PC-3 (cell line): ENCODE data around the gene UBE2QL1. TPM values are rescaled to one million over a fixed set of nuclear protein-coding genes. Genes with fewer than 3 reads are reported as not detected.

Source experiments
- ATAC-seq: fragments of 200-7000 bp; cut with Tn5 transposase; 2 replicates; pipeline ENCODE4 v1.9.1; 2020; ENCODE audit warnings: mild to moderate bottlenecking, moderate library complexity
- Bru-seq: library from RNA; stranded (reverse); fragments of 400-500 nt; gene quantifications from one replicate; lab custom pipeline; 2021; lab: Mats Ljungman, UMichigan
- BruChase-seq, 2 experiments: library from RNA; stranded (reverse); fragments of 400-500 nt; gene quantifications; one replicate each; lab custom pipeline; 2021; lab: Mats Ljungman, UMichigan
- BruUV-seq: library from RNA; stranded (reverse); fragments of 400-500 nt; replicated peaks from 2 replicates; lab custom pipeline; 2021; lab: Mats Ljungman, UMichigan
- CTCF ChIA-PET: fragments of 300-600 bp; sonication (Branson Sonifier 250); formaldehyde crosslinking; loops from one replicate; lab custom pipeline; 2022; ENCODE audit warnings: antibody characterized with exemption; lab: Charles Lee
- POLR2A ChIA-PET: fragments of 300-600 bp; sonication (Branson Sonifier 250); formaldehyde crosslinking; loops from one replicate; lab custom pipeline; 2022; ENCODE audit warnings: antibody characterized with exemption; ENCODE audit not compliant: unreplicated experiment; lab: Charles Lee
- DNase-seq: peaks from one replicate; pipeline ENCODE4 v3.0.0-alpha.2; 2015
- H2AFZ ChIP-seq: fragments of 300-600 bp; sonication (generic); 2 replicates; pipeline ENCODE4 v1.6.0; 2016; ENCODE audit warnings: antibody characterized with exemption, low read length
- H3F3A ChIP-seq: fragments of 300-600 bp; sonication (generic); one replicate; pipeline ENCODE4 v1.6.0; 2017; ENCODE audit warnings: antibody characterized with exemption, low read length, control low read depth, mild to moderate bottlenecking; ENCODE audit not compliant: unreplicated experiment
- H3K27ac ChIP-seq: fragments of 300-600 bp; sonication (generic); 2 replicates; pipeline ENCODE4 v1.5.1; 2016; ENCODE audit warnings: mild to moderate bottlenecking, low read length
- H3K27me3 ChIP-seq: fragments of 300-600 bp; sonication (generic); 2 replicates; pipeline ENCODE4 v1.6.1; 2016; ENCODE audit warnings: low read length, mixed read lengths
- H3K36me3 ChIP-seq: fragments of 300-600 bp; sonication (generic); 2 replicates; pipeline ENCODE4 v1.6.1; 2016; ENCODE audit warnings: low read depth, mixed run types, low read length, mixed read lengths
- H3K4me1 ChIP-seq: fragments of 300-600 bp; sonication (generic); 2 replicates; pipeline ENCODE4 v1.5.1; 2016; ENCODE audit warnings: low read length; ENCODE audit not compliant: insufficient read depth
- H3K4me2 ChIP-seq: fragments of 300-600 bp; sonication (generic); 2 replicates; pipeline ENCODE4 v1.6.0; 2016; ENCODE audit warnings: low read length
- H3K4me3 ChIP-seq: fragments of 300-600 bp; sonication (generic); 2 replicates; pipeline ENCODE4 v1.5.1; 2016; ENCODE audit warnings: mild to moderate bottlenecking, low read length, mixed read lengths
- H3K79me2 ChIP-seq: fragments of 300-600 bp; sonication (generic); 2 replicates; pipeline ENCODE4 v1.6.1; 2017; ENCODE audit warnings: low read length, mixed read lengths
- H3K9ac ChIP-seq: fragments of 300-600 bp; sonication (generic); 2 replicates; pipeline ENCODE4 v1.6.0; 2016; ENCODE audit warnings: mild to moderate bottlenecking, low read length
- H3K9me2 ChIP-seq: fragments of 300-600 bp; sonication (generic); replicated peaks from 2 replicates; pipeline ENCODE4 v1.6.1; 2016; ENCODE audit warnings: mixed run types, low read length, mixed read lengths
- H3K9me3 ChIP-seq: fragments of 300-600 bp; sonication (generic); 2 replicates; pipeline ENCODE4 v1.6.1; 2016; ENCODE audit warnings: low read length, mixed read lengths
- H4K20me1 ChIP-seq: fragments of 300-600 bp; sonication (generic); 2 replicates; pipeline ENCODE4 v1.6.1; 2016; ENCODE audit warnings: low read length, mixed read lengths
- EZH2 ChIP-seq: fragments of 300-600 bp; sonication (generic); IDR thresholded peaks from one replicate; pipeline ENCODE4 v1.6.1; 2017; ENCODE audit warnings: antibody characterized with exemption, mild to moderate bottlenecking, low read length; ENCODE audit not compliant: unreplicated experiment
- EZH2phosphoT487 ChIP-seq: fragments of 300-600 bp; sonication (generic); IDR thresholded peaks from 2 replicates; pipeline ENCODE4 v1.6.1; 2018; ENCODE audit warnings: mild to moderate bottlenecking, antibody characterized with exemption, low read length, borderline replicate concordance
- intact Hi-C: fragments of 100-400 bp; cut with micrococcal nuclease; formaldehyde crosslinking; loops from 2 replicates; pipeline ENCODE4 v1.9.0; 2023
- long read RNA-seq: library from polyadenylated mRNA; unstranded; transcript quantifications from one replicate; pipeline ENCODE4 v2.0.0, GENCODE V29; 2021; ENCODE audit not compliant: unreplicated experiment
- total RNA-seq: library from RNA; depleted of rRNA; stranded (reverse); fragments of >200 nt; gene quantifications from 2 replicates; pipeline ENCODE4 v1.2.3, GENCODE V29; 2014; rRNA removed
- TF ChIP-seq, protein P1 (sequence below): fragments of 300-600 bp; sonication (generic); conservative IDR thresholded peaks from 2 replicates; pipeline ENCODE4 v1.5.1; 2017; ENCODE audit warnings: antibody characterized with exemption, low read depth, mild to moderate bottlenecking, low read length

Gene UBE2QL1, protein sequence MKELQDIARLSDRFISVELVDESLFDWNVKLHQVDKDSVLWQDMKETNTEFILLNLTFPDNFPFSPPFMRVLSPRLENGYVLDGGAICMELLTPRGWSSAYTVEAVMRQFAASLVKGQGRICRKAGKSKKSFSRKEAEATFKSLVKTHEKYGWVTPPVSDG
- total RNA-seq = 7.4 and 8.8 TPM in 2 replicates
- Bru-seq, nascent RNA = percentile 63 among the genes with signal in this experiment
- percentile 62 among the genes with signal in this experiment for BruChase-seq, experiment 1, labeled RNA remaining after a 6-hour chase
- percentile 63 among the genes with signal in this experiment for BruChase-seq, experiment 2, labeled RNA remaining after a 2-hour chase
- long read RNA-seq, full-length matches to known transcripts = 8 of 10 reads
- long read RNA-seq, partial matches to known transcripts = 0 of 10 reads
- long read RNA-seq, other reads (novel, unspliced or antisense) = 2 of 10 reads

DNA sequence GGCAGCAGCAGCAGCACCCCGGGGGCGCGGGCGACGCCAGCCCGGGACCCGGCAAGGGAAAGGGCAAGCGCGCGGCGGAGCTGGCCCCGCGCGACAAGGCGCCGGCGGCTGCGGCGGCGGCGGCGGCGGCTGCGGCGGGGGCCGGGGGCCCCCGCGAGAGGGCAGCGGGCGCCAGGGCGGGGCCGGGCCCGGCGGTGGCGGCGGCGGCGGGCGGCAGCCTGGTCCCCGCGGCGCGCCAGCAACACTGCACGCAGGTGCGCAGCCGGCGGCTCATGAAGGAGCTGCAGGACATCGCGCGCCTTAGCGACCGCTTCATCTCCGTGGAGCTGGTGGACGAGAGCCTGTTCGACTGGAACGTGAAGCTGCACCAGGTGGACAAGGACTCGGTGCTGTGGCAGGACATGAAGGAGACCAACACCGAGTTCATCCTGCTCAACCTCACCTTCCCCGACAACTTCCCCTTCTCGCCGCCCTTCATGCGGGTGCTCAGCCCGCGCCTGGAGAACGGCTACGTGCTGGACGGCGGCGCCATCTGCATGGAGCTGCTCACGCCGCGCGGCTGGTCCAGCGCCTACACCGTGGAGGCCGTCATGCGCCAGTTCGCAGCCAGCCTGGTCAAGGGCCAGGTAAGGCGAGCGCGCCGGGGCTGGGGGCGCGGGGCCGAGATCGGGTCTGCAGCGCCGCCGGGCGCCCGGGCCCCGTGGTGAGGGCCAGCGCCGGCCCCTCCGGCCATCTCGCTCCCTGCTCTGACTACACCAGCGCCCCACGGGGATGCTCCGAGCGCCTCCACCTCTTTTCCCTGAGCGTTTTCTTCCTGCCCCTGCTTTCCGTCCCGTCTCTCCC is at the start of gene UBE2QL1:
Gene UBE2QL1, plus strand, starts transcription at position 238 of the 843 bp plus-strand sequence. Its CDS starts 35 bp downstream, at position 273.
- peaks cover 47% of the 10 kb centered on the region for H3K79me2 ChIP-seq
- H3K9me2 ChIP-seq = no peaks in the 10 kb centered on the region
- H3K9ac ChIP-seq = peak within 1 kb of the TSS; percentile 1; the same call in 1 of the 2 replicates
- H3K27me3 ChIP-seq = peaks cover 28% of the 10 kb centered on the region
- no peaks in the 10 kb centered on the region for H3K36me3 ChIP-seq
- TF ChIP-seq EZH2 (peak; percentile 80), EZH2phosphoT487 (0 out of 2 replicates have a peak, but pooled peaks have one; percentile 57)
- TF ChIP-seq, protein P1, sequence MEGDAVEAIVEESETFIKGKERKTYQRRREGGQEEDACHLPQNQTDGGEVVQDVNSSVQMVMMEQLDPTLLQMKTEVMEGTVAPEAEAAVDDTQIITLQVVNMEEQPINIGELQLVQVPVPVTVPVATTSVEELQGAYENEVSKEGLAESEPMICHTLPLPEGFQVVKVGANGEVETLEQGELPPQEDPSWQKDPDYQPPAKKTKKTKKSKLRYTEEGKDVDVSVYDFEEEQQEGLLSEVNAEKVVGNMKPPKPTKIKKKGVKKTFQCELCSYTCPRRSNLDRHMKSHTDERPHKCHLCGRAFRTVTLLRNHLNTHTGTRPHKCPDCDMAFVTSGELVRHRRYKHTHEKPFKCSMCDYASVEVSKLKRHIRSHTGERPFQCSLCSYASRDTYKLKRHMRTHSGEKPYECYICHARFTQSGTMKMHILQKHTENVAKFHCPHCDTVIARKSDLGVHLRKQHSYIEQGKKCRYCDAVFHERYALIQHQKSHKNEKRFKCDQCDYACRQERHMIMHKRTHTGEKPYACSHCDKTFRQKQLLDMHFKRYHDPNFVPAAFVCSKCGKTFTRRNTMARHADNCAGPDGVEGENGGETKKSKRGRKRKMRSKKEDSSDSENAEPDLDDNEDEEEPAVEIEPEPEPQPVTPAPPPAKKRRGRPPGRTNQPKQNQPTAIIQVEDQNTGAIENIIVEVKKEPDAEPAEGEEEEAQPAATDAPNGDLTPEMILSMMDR = 0 out of 2 replicates have a peak, but pooled peaks have one; percentile 29
- CTCF ChIA-PET = no interaction called here
- H3K27ac ChIP-seq = no peak within 1 kb of the TSS
- peak within 1 kb of the TSS; percentile 72 for H3K4me3 ChIP-seq
- H3K4me1 ChIP-seq = peaks cover 20% of the 10 kb centered on the region; the same call in 1 of the 2 replicates
- POLR2A ChIA-PET = no interaction called here
- no TSS peak for BruUV-seq
- peak within 1 kb of the TSS; percentile 85 for H2AFZ ChIP-seq
- intact Hi-C loops = no loop called here
- peak within 1 kb of the TSS; percentile 86 for H3K4me2 ChIP-seq
- peak; percentile 64 for ATAC-seq
- no peaks in the 10 kb centered on the region for H4K20me1 ChIP-seq
- no peaks in the 10 kb centered on the region for H3F3A ChIP-seq
- no peaks in the 10 kb centered on the region for H3K9me3 ChIP-seq
- peak; percentile 66 for DNase-seq

DNA sequence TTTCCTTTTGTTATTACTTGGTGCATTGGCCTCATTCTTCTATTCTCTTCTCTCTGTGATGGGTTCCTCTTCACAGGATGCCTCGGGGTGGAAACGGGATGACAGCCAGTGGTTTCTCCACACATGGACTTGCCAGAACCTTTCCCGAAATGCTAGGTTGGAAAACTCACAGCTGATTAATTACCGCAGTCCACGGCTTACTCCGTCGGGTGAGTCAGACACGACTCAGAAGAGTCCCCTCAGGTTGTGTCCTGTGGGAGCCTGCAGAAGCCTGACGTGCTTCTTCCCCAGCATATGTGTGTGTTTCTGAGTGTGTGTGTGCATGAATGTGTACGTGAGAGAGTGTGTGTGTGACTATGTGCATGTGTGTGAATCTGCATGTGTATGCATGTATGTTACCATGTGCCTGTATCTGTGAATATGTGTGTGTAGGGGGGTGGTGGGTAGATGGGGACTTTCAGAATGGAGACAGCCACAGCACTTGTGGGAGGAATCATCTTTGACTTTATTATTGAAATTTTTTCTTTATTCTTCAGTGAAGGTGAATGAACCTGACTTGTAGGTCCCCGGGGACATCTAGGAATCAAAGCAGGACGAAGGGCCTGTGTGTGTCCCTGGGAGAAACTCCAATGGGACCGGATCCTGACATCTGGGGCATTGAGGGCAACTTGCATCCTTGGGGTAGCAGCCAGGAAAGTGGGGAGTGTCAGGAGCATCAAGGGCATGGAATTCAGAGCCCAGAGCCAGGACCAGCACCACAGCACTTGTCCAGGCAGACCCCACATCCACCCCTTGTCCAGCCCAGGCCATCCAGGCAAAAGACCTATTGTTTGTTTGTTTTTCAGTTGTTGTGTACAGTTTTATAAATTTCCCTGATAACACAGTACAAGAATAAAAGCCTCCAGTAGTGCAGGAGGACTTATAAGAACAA is 48.4 kb upstream of the UBE2QL1 start:
- H3K27me3 ChIP-seq = no peaks in the 10 kb centered on the region
- H3K79me2 ChIP-seq = no peaks in the 10 kb centered on the region
- H3K9me3 ChIP-seq = no peaks in the 10 kb centered on the region
- POLR2A ChIA-PET = no interaction called here
- no peaks in the 10 kb centered on the region for H3K9me2 ChIP-seq
- CTCF ChIA-PET = no interaction called here
- H3K4me1 ChIP-seq = peaks cover 24% of the 10 kb centered on the region
- peak; percentile 99 for DNase-seq
- H3K36me3 ChIP-seq = no peaks in the 10 kb centered on the region
- H3K27ac ChIP-seq = 0 out of 2 replicates have a peak overlapping the region, but pooled peaks have one; percentile 1
- H3F3A ChIP-seq = peaks cover 4% of the 10 kb centered on the region
- TF ChIP-seq, protein P1 = no peak
- TF ChIP-seq EZH2 = no peak
- no peak for TF ChIP-seq EZH2phosphoT487
- H3K9ac ChIP-seq = no peak overlapping the region
- ATAC-seq = peak; percentile 93
- no peak overlapping the region for H2AFZ ChIP-seq
- peak overlapping the region; percentile 26 for H3K4me2 ChIP-seq
- no peak overlapping the region for H3K4me3 ChIP-seq
- BruUV-seq = no TSS peak
- intact Hi-C loops = no loop called here
- no peaks in the 10 kb centered on the region for H4K20me1 ChIP-seq
